Omental fat pad (tissue), 4 donors: ENCODE measurements around the gene NMRAL1. TPM values are rescaled to one million over a fixed set of nuclear protein-coding genes. Genes with fewer than 3 reads are reported as not detected.

Experiments
- ATAC-seq: fragments of 150-250 bp; one replicate; pipeline ENCODE4 v1.9.1; 2016; ENCODE audit warnings: mild to moderate bottlenecking, moderate library complexity; ENCODE audit not compliant: low FRiP score
- DNase-seq: peaks from one replicate; pipeline ENCODE4 v3.0.0-alpha.2; 2019; ENCODE audit warnings: low spot score
- CTCF ChIP-seq, 3 donors: fragments of 450-650 bp; IDR thresholded peaks; one replicate each; pipeline ENCODE4 v1.5.1; 2016 to 2017; ENCODE audit warnings: antibody characterized with exemption in 3 of 3, mild to moderate bottlenecking in 3 of 3, moderate library complexity in 2 of 3
- total RNA-seq, 4 donors: library from RNA; depleted of rRNA; stranded (reverse); fragments of >200 nt; gene quantifications; one replicate each; pipeline ENCODE4 v1.1.0, GENCODE V29; 2016

The NMRAL1 gene
- 10 to 100 TPM; 27.9 to 56.8 (median 44.5) TPM for total RNA-seq

- DNase-seq: peak; percentile 81
- ATAC-seq: peak; percentile 64
Measured at GRCh38 chr16:4474192-4474961, at the start of gene NMRAL1. TSS of gene NMRAL1 (minus strand) at chr16:4474625. CDS start at chr16:4474132, 493 bp downstream.

GRCh38 chr16:4523686-4524085 is 49.3 kb upstream of the NMRAL1 start:
- no peak for ATAC-seq

More at GRCh38 chr16:4474192-4474961, at the start of gene NMRAL1:
- TF ChIP-seq CTCF (IDR thresholded peaks at IDR 0.05): no peak

GRCh38 chr16:4522051-4522581 is 47.7 kb upstream of the NMRAL1 start:
- TF ChIP-seq CTCF (IDR thresholded peaks at IDR 0.05): no peak
- no peak for ATAC-seq

More at GRCh38 chr16:4523686-4524085, 49.3 kb upstream of the NMRAL1 start:
- no peak for DNase-seq
- no peak for TF ChIP-seq CTCF (IDR thresholded peaks at IDR 0.05)

GRCh38 chr16:4520913-4521312 is 46.5 kb upstream of the NMRAL1 start:
- no peak for ATAC-seq
- no peak for DNase-seq
- TF ChIP-seq CTCF (IDR thresholded peaks at IDR 0.05): no peak

More at GRCh38 chr16:4522051-4522581, 47.7 kb upstream of the NMRAL1 start:
- no peak for DNase-seq

- DNase-seq (no peak), ATAC-seq (no peak)
- no peak for TF ChIP-seq CTCF (IDR thresholded peaks at IDR 0.05)
Measured at GRCh38 chr16:4519274-4520058, 45.0 kb upstream of the NMRAL1 start.

- ATAC-seq (no peak), DNase-seq (no peak)
- TF ChIP-seq CTCF (IDR thresholded peaks at IDR 0.05): no peak
Measured at GRCh38 chr16:4517812-4518680, 43.6 kb upstream of the NMRAL1 start.
